Suppressor macrophage (primary cell): ENCODE data around the gene RAD51.

Source experiments
- DNase-seq, 4 experiments: peaks; one replicate each; pipeline ENCODE4 v3.0.0-alpha.2; 2020 to 2022

The RAD51 gene

DNA sequence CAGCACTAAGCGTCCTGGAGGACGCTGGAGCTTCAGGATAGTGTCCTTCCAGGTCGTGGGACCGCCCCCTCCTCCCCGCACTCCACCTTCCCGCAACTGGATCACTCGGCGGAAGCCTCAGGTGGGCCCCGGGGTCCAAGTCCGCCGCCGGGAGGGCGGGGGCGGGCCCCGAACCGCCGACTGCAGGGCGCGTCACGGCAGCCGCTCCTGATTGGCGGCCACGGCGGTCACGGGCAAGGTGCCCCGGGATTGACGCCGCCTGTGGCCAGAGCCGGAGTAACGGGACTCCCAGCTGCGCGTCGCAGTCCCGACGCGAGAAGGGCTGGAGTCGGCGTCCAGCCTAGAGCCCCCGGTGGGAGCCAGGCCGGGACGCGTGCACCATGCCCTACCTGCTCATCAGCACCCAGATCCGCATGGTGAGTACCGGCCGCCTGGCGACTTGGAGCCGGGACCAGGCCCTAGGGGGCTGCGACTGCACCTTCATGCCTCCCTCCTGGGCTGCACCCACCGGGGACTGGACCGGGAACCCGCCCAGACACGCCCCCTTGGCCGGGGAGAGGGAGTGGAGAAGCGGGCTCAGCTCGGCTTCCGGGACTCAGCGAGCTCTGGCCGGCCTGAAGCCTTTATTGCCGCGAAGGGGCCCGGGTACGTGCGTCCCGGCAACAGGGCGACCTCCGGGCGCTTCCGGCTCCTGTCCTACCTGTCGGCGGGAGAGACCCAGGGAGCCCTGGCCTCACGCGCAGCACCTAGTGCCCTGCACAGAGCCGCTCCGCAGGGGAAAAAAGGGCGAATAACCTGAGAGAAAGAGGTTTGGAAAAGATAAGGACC, 69.0 kb downstream of the RAD51 start, which contains the start of gene GCHFR:
GCHFR (plus strand) TSS at position 268 of the 828 bp plus-strand sequence; CDS start at position 381, 113 bp downstream.
- DNase-seq = peak; percentile 74 to 90 (median 82)

DNA sequence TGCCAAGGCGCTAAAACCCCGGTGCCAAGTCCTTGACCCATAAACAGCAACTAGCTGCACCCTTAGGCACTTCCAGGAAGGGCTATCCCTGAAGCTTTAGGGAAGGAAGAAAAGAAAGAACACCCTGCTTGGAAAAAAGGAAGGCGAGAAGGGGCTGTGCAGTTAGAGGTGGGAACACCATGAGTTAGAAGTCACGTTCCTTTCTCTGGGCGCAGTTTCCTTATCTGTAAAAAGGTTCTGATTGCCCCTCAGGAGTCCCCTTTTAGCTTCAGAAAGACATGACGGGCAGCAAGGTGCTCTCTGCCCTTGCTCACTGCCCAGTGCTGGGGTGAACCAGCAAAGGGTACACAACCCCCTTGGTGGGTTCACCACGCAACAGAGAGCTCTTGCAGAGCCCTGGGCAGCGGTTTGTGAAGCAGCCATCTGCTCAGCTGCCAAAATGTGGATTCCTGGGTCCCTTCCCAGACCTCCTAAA, 69.7 kb downstream of the RAD51 start:
- peak; percentile 24 to 39 (median 28) for DNase-seq

DNA sequence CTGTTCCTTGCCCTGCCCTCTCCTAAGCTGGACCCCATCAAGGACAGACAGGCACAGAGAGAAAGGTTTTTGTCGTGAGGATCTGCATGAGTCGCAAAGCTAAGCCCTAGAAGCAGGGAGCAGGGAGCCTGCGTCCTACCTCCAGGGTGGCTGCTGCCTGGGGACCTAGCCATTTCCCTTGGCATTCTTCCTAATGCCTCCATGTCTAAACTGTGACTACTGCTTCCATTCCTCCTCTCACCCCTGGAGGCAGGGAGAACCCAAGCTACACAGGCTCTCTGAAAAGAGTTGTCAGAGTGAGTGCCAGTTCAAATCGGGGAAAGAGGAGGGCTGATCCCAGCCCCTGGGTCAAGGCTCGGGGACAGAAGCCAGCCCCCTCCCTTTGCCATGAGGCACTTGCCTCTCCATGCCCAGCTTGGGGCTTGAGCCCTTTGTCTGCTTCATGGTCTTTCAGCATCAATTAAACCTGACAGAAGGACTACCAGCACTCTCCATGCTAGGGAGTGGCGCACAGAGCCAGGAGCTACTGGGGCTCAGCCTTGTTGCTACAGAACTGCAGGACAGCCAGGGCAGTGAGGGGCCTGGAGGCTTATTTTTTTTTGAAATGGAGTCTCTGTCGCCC, 71.3 kb downstream of the RAD51 start:
- DNase-seq = no peak

DNA sequence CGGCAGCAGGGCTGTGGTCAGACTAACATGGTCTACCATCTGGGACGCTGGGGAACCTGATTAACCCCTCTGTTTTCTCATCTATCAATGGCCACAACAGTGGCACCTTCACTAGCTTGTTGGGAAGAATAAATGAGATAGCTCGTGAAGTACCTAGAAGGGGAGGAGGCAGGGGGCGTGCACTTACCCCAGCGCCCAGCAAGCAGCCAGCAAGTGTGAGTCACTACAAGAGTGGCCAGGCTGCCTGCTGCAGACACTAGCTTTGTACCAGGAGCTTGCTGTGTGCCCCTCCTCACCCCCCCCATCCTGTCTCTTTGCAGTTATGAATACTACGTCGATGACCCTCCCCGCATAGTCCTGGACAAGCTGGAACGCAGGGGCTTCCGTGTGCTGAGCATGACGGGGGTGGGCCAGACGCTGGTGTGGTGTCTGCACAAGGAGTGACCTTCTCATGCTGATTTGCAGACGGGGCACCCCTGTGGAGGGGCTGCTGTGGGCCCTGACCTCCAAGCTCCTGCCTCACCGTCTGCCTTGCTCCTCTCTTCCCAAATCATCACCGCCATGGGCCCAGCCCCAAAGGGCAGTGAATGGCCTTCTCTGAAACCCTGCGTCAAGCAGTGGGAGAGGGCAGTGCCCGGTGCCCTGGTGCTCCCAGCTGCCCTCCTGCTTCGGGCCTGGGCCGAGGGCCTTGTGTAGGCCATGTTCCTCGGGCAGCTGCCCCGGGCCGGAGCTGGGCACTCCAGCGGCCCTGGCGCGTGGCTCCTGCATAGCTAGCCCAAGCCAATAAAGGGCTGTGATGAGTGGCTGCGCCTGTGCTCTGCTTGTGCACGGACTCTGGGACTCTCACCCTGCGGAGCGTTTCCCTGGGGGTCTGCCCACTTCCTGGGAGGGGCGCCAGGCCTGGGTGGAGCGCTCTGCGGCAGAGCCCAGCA, 72.2 kb downstream of the RAD51 start:
- DNase-seq = no peak

DNA sequence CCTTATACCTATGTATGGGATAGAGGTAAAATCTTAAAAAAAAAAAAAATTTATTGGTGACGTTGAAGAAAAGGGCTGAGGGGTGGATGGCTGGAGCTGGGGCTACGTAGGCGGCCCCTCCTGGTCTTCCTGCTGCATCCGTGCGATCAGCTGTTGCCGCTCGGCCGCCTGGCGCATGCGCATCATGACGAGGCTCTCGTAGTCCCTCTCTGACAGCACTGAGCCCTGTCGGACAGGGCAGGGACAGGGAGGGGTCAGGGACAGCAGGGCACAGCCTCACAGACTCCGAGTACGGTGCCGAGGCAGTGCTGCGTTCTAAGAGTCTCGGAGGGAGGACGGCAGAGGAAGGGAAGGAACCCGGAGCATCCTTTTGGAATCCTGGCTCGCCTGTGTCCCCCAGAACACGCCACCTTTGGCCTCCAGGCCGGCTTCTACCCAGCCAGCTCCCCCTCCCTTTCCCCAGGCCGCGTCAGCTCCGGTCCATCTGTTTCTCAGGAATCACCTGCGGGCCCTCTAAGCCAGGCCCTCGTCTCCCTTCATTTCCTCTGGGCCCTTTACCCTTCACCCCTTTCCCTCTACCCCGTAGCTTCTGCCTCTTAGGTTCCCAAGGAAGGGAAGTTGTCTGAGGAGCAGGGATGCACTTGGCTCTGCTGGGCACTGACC, 73.0 kb downstream of the RAD51 start:
- no peak for DNase-seq

- DNase-seq = peak in 2 of 4 experiments; percentile 39
Measured at GRCh38 chr15:40768521-40769273, 73.7 kb downstream of the RAD51 start.

GRCh38 chr15:40769274-40770146, 74.5 kb downstream of the RAD51 start, which contains the start of gene C15orf62:
TSS of gene C15orf62 (plus strand) at chr15:40769980. CDS start at chr15:40770496, 516 bp downstream.
- DNase-seq = peak; percentile 53 to 73 (median 64)

DNA sequence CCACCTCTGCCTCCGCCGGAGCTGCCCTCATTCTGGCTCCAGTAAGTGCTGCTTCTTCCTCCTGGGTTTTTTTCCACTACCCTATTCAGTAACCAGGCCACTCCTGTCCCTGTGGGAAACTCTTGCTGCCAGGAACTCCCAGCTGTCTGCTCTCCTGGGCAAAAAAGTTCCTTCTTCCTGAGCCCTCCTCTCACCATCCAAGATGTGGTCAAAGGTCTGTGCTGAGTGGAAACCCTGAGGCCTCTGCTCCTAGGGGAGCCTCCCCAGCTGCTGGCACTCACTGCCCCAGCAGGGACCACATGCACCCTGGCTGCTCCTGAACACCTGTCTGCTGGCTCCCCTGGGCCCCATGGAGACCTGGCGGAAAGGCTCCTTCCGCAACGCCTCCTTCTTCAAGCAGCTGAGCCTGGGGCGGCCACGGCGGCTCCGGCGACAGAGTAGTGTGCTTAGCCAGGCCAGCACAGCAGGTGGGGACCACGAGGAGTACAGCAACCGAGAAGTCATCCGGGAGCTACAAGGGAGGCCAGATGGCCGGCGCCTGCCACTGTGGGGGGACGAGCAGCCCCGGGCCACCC, 75.3 kb downstream of the RAD51 start:
- DNase-seq = peak in 3 of 4 experiments; percentile 26 to 52 (median 38)

DNA sequence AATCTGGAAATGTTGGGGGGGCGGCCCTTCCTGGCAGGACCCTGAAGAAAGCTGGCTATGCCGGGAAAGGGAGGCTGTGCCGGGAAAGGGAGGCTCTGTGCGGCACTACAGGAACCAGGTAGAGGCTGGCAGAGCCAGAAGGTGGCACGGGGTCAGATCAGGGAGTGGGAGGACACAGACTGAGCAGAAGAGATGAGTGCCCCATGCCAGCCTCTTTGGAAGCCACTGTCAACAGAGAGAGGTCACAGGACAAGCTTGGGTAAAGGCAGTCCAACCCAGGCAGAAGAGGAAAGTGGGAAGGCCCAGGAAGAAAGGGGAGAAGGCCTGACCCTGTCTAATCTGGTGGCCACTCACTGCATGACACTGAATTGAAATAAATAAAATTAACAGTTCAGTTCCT, 76.3 kb downstream of the RAD51 start:
- no peak for DNase-seq

DNA sequence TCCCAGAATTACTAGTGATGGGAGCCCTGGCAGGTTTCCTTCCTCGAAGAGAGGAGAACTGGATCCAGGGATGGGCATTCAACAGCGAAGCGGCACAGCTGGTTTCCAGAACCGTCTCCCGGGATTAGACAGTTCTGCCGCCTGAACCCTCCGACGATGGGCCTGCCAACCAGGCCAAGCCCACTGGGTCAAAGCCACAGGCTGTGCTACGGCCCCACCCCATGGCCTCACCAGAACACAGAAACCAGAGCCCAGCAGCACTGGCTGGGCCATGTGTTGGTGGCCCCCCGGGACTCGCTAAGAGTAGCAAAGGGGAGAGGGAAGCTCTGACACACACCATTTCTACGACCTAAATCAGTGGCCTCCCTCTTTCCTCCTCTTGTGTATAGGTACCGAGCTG, 77.0 kb downstream of the RAD51 start:
- DNase-seq = no peak

DNA sequence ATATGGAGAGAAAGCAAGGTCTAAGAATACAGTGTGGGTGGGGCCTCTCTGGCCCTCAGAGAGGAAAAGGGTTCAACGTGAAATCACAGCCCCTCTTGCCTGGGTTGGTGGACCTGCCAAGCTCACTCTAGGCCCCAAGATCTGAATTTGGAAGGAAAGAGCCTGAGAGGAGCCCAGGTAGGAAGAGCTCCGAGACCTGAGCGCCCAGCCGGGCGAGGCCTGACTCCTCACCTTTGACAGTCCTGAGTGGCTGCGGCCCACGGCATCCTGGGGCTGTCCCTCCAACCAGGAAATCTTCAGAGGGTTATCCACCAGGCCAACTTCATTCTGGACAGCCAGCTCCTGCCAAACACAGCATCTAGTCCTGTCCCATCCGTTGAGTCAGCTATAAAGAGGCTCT, 78.5 kb downstream of the RAD51 start:
- no peak for DNase-seq

- DNase-seq = no peak
Measured at GRCh38 chr15:40773902-40774301, 78.9 kb downstream of the RAD51 start.

- DNase-seq = no peak
Measured at GRCh38 chr15:40775007-40775406, 80.0 kb downstream of the RAD51 start.

GRCh38 chr15:40775740-40776536, 81.0 kb downstream of the RAD51 start:
- DNase-seq = no peak

- peak; percentile 63 to 83 (median 80) for DNase-seq
Measured at GRCh38 chr15:40776537-40777141, 81.7 kb downstream of the RAD51 start.
